Prostate gland (tissue), 2 donors: ENCODE data around the gene UBE2L6. TPM values are rescaled to one million over a fixed set of nuclear protein-coding genes. Genes with fewer than 3 reads are reported as not detected.

ENCODE experiments used
- DNase-seq: peaks from one replicate; pipeline ENCODE4 v3.0.0-alpha.2; 2019; ENCODE audit warnings: low spot score
- H3K27ac ChIP-seq, 2 donors: fragments of 200-600 bp; sonication (generic); 2 replicates each; pipeline ENCODE4 v1.5.1; 2017 to 2019
- H3K27me3 ChIP-seq: fragments of 200-600 bp; sonication (generic); replicated peaks from 2 replicates; pipeline ENCODE4 v1.5.1; 2019; ENCODE audit not compliant: insufficient read depth
- H3K36me3 ChIP-seq, 2 donors: fragments of 200-600 bp; sonication (generic); 1 replicate in 1 of 2; 2 replicates in 1 of 2; pipeline versions ENCODE4 v1.5.1 to v1.8.1; 2017 to 2019
- H3K4me1 ChIP-seq: fragments of 200-600 bp; sonication (generic); replicated peaks from 2 replicates; pipeline ENCODE4 v1.5.1; 2019
- H3K4me3 ChIP-seq, 2 donors: fragments of 200-600 bp; sonication (generic); 2 replicates each; pipeline ENCODE4 v1.5.1; 2017 to 2019
- H3K9me3 ChIP-seq: fragments of 200-600 bp; sonication (generic); 2 replicates; pipeline ENCODE4 v1.5.1; 2017
- CTCF ChIP-seq, 4 experiments: fragments of 200-600 bp in 2 of 4; fragments of 450-650 bp in 2 of 4; sonication (generic) in 2 of 4; IDR thresholded peaks; 1 replicate in 3 of 4; 2 replicates in 1 of 4; pipeline ENCODE4 v1.5.1; 2016 to 2019; ENCODE audit warnings: antibody characterized with exemption in 4 of 4, mild to moderate bottlenecking in 2 of 4, moderate library complexity in 2 of 4
- POLR2A ChIP-seq: fragments of 450-650 bp; IDR thresholded peaks from one replicate; pipeline ENCODE4 v1.6.1; 2016; ENCODE audit warnings: antibody characterized with exemption, mild to moderate bottlenecking
- POLR2AphosphoS5 ChIP-seq: sonication (generic); formaldehyde crosslinking; IDR thresholded peaks from one replicate; pipeline ENCODE4 v1.6.1; 2017; ENCODE audit warnings: antibody characterized with exemption
- WGBS: methylation state at CpG from one replicate; pipeline ENCODE4 v1.1.5; 2018; 5-methylcytosine and 5-hydroxymethylcytosine counted together
- intact Hi-C: fragments of 100-400 bp; cut with DNase I; formaldehyde crosslinking; loops from one replicate; pipeline ENCODE4 v1.14.2; 2022
- total RNA-seq, 2 donors: library from RNA; depleted of rRNA; stranded (reverse); fragments of >200 nt; gene quantifications; one replicate each; pipeline ENCODE4 v1.1.0, GENCODE V29; 2016

Gene UBE2L6
- total RNA-seq, 2 donors from 2014 or later = 42.3 to 44.6 TPM

- intact Hi-C loops = loop anchor here (2.0 kb wide), 2 partner anchors 30 to 40 kb away; no protein-coding TSS in a partner anchor
- no peaks in the 10 kb centered on the region for H3K27me3 ChIP-seq
- no peak for TF ChIP-seq POLR2A
- no peak for TF ChIP-seq CTCF (IDR thresholded peaks at IDR 0.05)
- no peak for TF ChIP-seq POLR2AphosphoS5
These were observed 31.3 kb upstream of the UBE2L6 start for GRCh38 chr11:57598831-57599155.

DNA sequence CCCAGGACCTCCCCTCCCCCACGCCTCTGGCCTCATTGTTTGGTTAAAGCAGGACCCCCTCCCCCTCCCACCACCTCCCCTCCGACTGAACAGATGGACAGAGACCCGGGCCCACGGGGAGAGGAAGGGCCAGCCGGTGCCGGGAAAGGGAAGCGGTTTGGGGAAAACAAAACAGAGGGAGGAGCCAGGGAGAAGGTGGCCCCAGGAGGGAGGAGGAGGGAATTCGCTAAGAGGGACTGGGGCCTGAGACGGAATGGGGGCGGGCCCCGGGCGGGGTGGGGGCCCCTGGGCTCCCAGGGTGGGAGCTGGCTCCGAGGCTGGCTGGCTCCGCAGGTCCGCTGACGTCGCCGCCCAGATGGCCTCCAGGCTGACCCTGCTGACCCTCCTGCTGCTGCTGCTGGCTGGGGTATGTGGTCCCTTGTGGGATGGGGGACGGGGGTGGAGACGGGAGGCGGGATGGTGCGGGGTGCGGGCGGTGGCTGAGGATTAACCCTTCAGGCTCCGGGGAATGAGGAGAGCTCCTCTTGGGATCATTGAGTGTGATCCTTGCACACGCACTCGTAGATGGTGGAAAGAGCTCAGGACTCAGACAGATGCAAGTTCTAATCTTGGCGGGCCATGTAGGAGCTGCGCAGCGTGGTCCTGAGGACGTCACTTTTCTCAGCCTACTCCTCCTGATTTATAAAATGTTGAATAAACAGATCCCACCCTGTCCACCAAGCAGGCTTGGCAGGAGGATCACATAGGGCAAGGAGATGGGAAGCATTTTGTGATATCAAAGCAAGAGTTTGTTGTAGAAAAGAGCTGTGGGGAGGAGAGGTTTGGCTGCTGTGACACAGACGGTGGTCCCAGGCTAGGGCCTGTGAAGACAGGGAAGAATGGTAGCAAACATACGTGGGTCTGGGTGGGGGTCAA lies 30.7 kb upstream of the UBE2L6 start:
- 6% methylated on average over 31 of the region's 33 CpGs for WGBS
- Histone ChIP-seq H3K27me3 (no peaks in the 10 kb centered on the region), H3K27ac (peak overlapping the region; percentile 71 to 82), H3K4me1 (no peaks in the 10 kb centered on the region), H3K9me3 (no peaks in the 10 kb centered on the region), H3K4me3 (peak overlapping the region; percentile 48), H3K36me3 (no peaks in the 10 kb centered on the region)
- DNase-seq = peak; percentile 59
- peak; percentile 14 for TF ChIP-seq POLR2A
- TF ChIP-seq CTCF (IDR thresholded peaks at IDR 0.05) = no peak
- intact Hi-C loops = loop anchor here (2.0 kb wide), 2 partner anchors 29 to 41 kb away; no protein-coding TSS in a partner anchor

More at GRCh38 chr11:57598831-57599155, 31.3 kb upstream of the UBE2L6 start:
- no peaks in the 10 kb centered on the region for H3K4me1 ChIP-seq
- no peaks in the 10 kb centered on the region for H3K9me3 ChIP-seq
- H3K27ac ChIP-seq = peak overlapping the region; percentile 71 to 82
- 59% methylated on average over 5 of the region's 5 CpGs for WGBS
- H3K4me3 ChIP-seq = peak overlapping the region; percentile 48
- H3K36me3 ChIP-seq = no peaks in the 10 kb centered on the region
- DNase-seq = no peak

- no peaks in the 10 kb centered on the region for H3K9me3 ChIP-seq
- TF ChIP-seq POLR2A = no peak
- TF ChIP-seq CTCF (IDR thresholded peaks at IDR 0.05) = no peak
- TF ChIP-seq POLR2AphosphoS5 = no peak
- 9% methylated on average over 10 of the region's 10 CpGs for WGBS
- peak within 1 kb of the TSS; percentile 48 for H3K4me3 ChIP-seq
- DNase-seq = peak; percentile 10
- intact Hi-C loops = no loop called here
- H3K27ac ChIP-seq = peak within 1 kb of the TSS; percentile 71 to 82
- H3K4me1 ChIP-seq = no peaks in the 10 kb centered on the region
- H3K27me3 ChIP-seq = no peaks in the 10 kb centered on the region
- no peaks in the 10 kb centered on the region for H3K36me3 ChIP-seq
These were observed 30.0 kb upstream of the UBE2L6 start, which contains the start of gene SERPING1 for GRCh38 chr11:57597461-57597915. TSS of gene SERPING1 (plus strand) at chr11:57597685. CDS start at chr11:57598271, 586 bp downstream.

GRCh38 chr11:57596266-57596885 lies 28.9 kb upstream of the UBE2L6 start:
- TF ChIP-seq POLR2AphosphoS5 = no peak
- intact Hi-C loops = no loop called here
- DNase-seq = no peak
- H3K4me3 ChIP-seq = no peak overlapping the region
- no peaks in the 10 kb centered on the region for H3K4me1 ChIP-seq
- H3K27ac ChIP-seq = no peak overlapping the region
- WGBS = 57% methylated on average over 5 of the region's 5 CpGs
- no peaks in the 10 kb centered on the region for H3K36me3 ChIP-seq
- no peaks in the 10 kb centered on the region for H3K27me3 ChIP-seq
- H3K9me3 ChIP-seq = no peaks in the 10 kb centered on the region

GRCh38 chr11:57588046-57588710 lies 20.7 kb upstream of the UBE2L6 start:
- intact Hi-C loops = no loop called here
- H3K9me3 ChIP-seq = no peaks in the 10 kb centered on the region
- TF ChIP-seq POLR2AphosphoS5 (no peak), CTCF (IDR thresholded peaks at IDR 0.05) (no peak), POLR2A (no peak)
- WGBS = 92% methylated on average over 3 of the region's 3 CpGs
- no peak overlapping the region for H3K4me3 ChIP-seq
- no peaks in the 10 kb centered on the region for H3K27me3 ChIP-seq
- no peaks in the 10 kb centered on the region for H3K36me3 ChIP-seq
- H3K27ac ChIP-seq = no peak overlapping the region
- no peaks in the 10 kb centered on the region for H3K4me1 ChIP-seq
- DNase-seq = no peak
